ENCODE results near the gene CMIP.

The CMIP gene

DNA sequence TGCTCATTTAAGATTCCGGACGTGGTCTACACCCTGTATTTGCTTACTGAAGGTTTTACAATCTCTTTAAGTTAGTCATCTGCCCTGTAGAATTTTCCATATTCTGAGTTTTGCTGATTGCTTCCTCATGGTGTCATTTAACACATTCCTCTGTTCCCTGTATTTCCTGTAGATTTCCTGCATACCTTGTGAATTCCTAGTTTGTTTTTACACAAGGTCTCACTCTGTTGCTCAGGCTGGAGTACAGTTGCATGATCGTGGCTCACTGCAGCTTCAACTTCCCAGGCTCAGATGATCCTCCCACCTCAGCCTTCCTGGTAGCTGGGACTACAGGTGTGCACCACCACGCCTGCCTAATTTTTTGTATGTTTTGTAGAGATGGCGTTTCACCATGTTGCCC lies 66.8 kb downstream of the CMIP start:
- TF ChIP-seq EZH2 (IDR thresholded peaks at IDR 0.05; ENCODE audit: borderline replicate concordance, low read depth, low read length, severe bottlenecking): no peak
- TF ChIP-seq, protein P1, sequence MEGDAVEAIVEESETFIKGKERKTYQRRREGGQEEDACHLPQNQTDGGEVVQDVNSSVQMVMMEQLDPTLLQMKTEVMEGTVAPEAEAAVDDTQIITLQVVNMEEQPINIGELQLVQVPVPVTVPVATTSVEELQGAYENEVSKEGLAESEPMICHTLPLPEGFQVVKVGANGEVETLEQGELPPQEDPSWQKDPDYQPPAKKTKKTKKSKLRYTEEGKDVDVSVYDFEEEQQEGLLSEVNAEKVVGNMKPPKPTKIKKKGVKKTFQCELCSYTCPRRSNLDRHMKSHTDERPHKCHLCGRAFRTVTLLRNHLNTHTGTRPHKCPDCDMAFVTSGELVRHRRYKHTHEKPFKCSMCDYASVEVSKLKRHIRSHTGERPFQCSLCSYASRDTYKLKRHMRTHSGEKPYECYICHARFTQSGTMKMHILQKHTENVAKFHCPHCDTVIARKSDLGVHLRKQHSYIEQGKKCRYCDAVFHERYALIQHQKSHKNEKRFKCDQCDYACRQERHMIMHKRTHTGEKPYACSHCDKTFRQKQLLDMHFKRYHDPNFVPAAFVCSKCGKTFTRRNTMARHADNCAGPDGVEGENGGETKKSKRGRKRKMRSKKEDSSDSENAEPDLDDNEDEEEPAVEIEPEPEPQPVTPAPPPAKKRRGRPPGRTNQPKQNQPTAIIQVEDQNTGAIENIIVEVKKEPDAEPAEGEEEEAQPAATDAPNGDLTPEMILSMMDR (IDR thresholded peaks at IDR 0.05; ENCODE audit: borderline replicate concordance, extremely low read depth, low read length, poor library complexity, severe bottlenecking): no peak
- Histone ChIP-seq H2AFZ (ENCODE audit: low read depth, low read length) (no peak overlapping the region), H3K4me2 (ENCODE audit: insufficient read depth, low read length) (no peak overlapping the region), H4K20me1 (ENCODE audit: insufficient read depth, low read length) (peaks cover 83% of the 10 kb centered on the region), H3K4me1 (ENCODE audit: insufficient read depth, low read length) (no peaks in the 10 kb centered on the region), H3K4me3 (ENCODE audit: low read depth in 1 of 2, low read length in 2 of 2) (no peak overlapping the region), H3K9me3 (ENCODE audit: insufficient read depth, low read length, severe bottlenecking) (no peaks in the 10 kb centered on the region), H3K27me3 (ENCODE audit: insufficient read depth, low read length, poor library complexity) (no peaks in the 10 kb centered on the region), H3K27ac (ENCODE audit: low read length) (no peak overlapping the region), H3K9ac (ENCODE audit: low read depth, low read length) (no peak overlapping the region), H3K36me3 (ENCODE audit: insufficient read depth, low read length) (peaks cover 11% of the 10 kb centered on the region), H3K79me2 (ENCODE audit: insufficient read depth, low read length) (peaks cover 95% of the 10 kb centered on the region)
- no peak for DNase-seq
- no peak for ATAC-seq (ENCODE audit: insufficient read depth, low read depth)

DNA sequence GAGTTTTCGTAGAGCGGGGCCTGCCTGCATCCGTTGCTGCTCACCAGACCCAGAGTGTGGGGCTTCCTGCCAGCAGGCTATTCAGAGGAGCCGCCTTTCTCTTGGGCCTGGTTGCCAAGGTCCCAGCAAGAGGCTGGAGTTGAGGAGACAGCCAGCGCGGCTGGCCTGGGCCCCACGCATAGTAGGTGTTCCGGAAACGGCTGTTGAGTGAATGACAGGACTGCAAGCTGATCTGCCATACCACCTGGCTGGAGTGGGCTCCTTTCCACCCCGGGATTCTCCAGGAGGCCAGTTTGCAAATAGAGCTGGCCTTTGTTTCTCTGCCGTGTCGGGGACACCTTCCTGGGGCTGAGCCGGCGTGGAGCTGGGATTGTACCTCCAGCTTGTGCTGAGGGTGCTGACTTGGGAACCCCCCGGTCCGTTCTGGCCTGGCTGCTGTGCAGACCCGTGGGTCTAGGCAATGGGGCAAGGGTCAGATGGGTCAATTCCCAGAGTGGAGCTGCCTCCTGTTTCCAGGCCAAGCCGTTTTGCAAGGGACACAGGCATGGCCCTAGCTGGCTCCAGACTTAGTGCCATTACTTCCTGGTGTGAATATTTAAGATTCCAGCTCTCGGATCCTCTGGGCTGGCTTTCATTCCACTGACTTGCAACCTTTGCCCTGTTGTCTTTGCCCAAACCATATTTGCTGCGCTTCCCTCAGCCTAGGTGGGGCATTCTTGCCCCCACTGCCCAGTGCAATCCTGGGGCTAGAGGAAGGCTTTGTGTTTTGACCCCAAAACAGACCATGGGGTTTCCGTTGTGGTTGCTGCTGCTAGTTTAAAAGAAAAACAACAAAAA lies 68.8 kb downstream of the CMIP start:
- ATAC-seq (ENCODE audit: insufficient read depth, low read depth): no peak
- Histone ChIP-seq H3K4me2 (ENCODE audit: insufficient read depth, low read length) (no peak overlapping the region), H3K27me3 (ENCODE audit: insufficient read depth, low read length, poor library complexity) (no peaks in the 10 kb centered on the region), H3K36me3 (ENCODE audit: insufficient read depth, low read length) (peaks cover 29% of the 10 kb centered on the region), H3K27ac (ENCODE audit: low read length) (peak overlapping the region; percentile 42; the same call in 1 of the 2 replicates), H3K4me3 (ENCODE audit: low read depth in 1 of 2, low read length in 2 of 2) (no peak overlapping the region), H3K9ac (ENCODE audit: low read depth, low read length) (no peak overlapping the region), H2AFZ (ENCODE audit: low read depth, low read length) (no peak overlapping the region), H3K4me1 (ENCODE audit: insufficient read depth, low read length) (no peaks in the 10 kb centered on the region), H4K20me1 (ENCODE audit: insufficient read depth, low read length) (peaks cover 87% of the 10 kb centered on the region), H3K79me2 (ENCODE audit: insufficient read depth, low read length) (peaks cover 97% of the 10 kb centered on the region), H3K9me3 (ENCODE audit: insufficient read depth, low read length, severe bottlenecking) (no peaks in the 10 kb centered on the region)
- no peak for DNase-seq
- TF ChIP-seq, protein P1 (IDR thresholded peaks at IDR 0.05; ENCODE audit: borderline replicate concordance, extremely low read depth, low read length, poor library complexity, severe bottlenecking): no peak
- TF ChIP-seq EZH2 (IDR thresholded peaks at IDR 0.05; ENCODE audit: borderline replicate concordance, low read depth, low read length, severe bottlenecking): no peak

DNA sequence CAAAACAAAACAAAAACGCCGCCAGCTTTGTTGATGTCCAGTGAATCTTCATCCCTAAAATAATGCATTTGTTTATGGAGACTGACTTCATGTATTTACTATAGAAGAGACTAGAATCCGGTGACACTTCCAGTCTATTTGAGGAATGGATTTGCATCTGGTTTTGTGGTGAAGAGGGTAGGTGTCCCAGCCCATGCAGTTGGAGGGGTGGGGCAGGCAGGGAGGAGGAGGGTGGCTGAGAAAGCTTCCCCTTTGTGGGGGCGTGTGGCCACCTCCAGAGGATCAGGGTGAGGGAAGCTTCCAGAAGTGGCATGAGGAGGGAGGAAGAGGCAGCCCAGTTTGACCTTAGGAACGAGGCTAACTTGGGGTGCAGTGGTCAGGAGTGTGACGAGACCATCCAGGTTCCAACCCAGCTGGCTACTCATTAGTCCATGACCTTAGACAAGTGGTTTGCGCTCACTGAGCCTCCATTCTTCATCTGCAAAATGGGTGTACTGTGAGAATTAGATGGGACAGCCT lies 69.5 kb downstream of the CMIP start:
- Histone ChIP-seq H3K4me3 (ENCODE audit: low read depth in 1 of 2, low read length in 2 of 2) (no peak overlapping the region), H3K27ac (ENCODE audit: low read length) (no peak overlapping the region), H3K4me2 (ENCODE audit: insufficient read depth, low read length) (no peak overlapping the region), H4K20me1 (ENCODE audit: insufficient read depth, low read length) (peaks cover 83% of the 10 kb centered on the region), H3K36me3 (ENCODE audit: insufficient read depth, low read length) (peaks cover 29% of the 10 kb centered on the region), H3K9me3 (ENCODE audit: insufficient read depth, low read length, severe bottlenecking) (no peaks in the 10 kb centered on the region), H3K79me2 (ENCODE audit: insufficient read depth, low read length) (peaks cover 94% of the 10 kb centered on the region), H3K27me3 (ENCODE audit: insufficient read depth, low read length, poor library complexity) (no peaks in the 10 kb centered on the region), H3K9ac (ENCODE audit: low read depth, low read length) (no peak overlapping the region), H2AFZ (ENCODE audit: low read depth, low read length) (no peak overlapping the region), H3K4me1 (ENCODE audit: insufficient read depth, low read length) (no peaks in the 10 kb centered on the region)
- TF ChIP-seq, protein P1 (IDR thresholded peaks at IDR 0.05; ENCODE audit: borderline replicate concordance, extremely low read depth, low read length, poor library complexity, severe bottlenecking): no peak
- no peak for TF ChIP-seq EZH2 (IDR thresholded peaks at IDR 0.05; ENCODE audit: borderline replicate concordance, low read depth, low read length, severe bottlenecking)
- ATAC-seq (ENCODE audit: insufficient read depth, low read depth) (no peak), DNase-seq (no peak)
